ENCODE data around the gene CGB3. TPM values are rescaled to one million over a fixed set of nuclear protein-coding genes. Genes with fewer than 3 reads are reported as not detected.

CGB3 gene
- polyA plus RNA-seq, 10 donors = 0.19 to 0.54 TPM; not detected in 8

DNA sequence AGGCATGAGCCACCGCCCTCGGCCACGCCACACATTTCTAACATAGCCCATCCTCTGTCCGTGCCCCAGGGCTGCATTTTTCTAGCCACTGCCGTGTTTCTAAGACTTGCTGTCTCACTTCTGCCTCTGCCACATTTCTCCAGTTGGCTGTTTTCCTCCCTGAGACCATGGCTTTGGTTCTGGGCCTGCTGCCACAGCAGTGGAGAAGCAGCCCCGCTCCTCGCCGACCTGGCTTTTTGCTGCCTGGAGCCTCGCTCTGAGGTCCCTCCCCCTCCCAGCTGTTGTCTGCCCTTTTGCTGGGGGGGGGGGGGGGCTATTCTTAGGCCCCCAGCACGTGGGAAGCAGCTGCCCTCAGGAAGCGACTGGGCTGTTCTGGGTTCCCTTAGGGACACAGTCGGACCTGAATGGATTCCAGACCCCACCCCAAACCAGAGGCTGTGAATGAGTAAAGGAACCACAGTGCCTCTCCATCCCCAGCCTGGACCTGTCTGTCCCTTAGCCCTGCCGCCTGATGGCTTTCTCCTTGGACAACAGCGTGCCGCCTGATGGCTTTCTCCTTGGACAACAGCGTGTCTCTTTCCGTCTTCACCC lies 34.3 kb downstream of the CGB3 start:
- DNase-seq = peak; percentile 52 to 61 (median 60)

DNA sequence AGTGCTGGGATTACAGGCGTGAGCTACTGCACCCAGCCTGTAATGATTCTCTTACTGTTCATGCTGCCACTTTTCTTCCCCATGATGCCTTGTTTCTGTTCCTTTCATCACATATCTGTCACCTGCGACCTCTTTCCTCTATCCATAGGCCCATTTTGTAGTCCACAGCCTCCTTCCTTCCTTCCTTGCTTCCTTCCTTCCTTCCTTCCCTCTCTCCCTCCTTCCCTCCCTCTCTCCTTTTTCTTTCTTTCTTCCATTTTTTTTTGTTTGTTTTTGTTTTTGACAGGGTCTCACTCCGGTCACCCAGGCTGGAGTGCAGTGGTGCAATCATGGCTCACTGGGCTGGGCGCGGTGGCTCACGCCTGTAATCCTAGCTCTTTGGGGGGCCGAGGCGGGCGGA lies 35.3 kb downstream of the CGB3 start:
- DNase-seq = no peak

DNA sequence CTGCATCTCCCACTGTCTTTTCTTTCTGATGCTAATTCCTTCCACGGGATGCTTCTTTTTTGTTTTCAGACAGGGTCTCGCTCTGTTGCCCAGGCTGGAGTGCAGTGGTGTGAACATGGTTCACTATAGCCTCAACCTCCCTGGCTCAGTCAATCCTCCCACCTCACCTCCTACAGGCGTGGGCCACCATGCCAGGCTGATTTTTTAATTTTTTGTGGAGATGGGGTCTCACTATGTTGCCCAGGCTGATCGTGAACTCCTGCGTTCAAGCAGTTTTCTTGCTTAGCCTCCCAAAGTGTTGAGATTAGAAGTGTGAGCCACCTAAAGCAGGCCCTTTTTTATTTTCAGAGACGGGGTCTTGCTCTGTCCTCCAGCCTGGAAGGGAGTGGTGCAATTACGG lies 35.8 kb downstream of the CGB3 start:
- DNase-seq = no peak

DNA sequence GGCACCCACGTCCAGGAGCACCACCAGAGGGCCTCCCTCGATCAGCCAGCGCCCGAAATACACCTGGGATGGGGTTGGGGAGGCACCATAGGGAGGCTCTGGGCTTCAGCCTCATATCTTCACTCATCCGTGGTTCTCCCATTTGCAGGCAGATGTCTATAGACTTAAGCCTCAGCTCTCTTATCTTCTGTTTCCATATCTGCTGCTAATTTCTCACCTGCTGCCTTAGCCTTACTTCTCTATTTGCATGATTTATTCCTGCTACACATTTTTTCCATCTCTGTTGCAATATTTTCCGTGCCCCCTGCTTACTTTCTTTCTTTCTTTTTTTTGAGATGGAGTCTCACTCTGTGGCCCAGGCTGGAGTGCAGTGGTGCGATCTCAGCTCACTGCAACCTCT lies 36.8 kb downstream of the CGB3 start:
- DNase-seq = no peak

DNA sequence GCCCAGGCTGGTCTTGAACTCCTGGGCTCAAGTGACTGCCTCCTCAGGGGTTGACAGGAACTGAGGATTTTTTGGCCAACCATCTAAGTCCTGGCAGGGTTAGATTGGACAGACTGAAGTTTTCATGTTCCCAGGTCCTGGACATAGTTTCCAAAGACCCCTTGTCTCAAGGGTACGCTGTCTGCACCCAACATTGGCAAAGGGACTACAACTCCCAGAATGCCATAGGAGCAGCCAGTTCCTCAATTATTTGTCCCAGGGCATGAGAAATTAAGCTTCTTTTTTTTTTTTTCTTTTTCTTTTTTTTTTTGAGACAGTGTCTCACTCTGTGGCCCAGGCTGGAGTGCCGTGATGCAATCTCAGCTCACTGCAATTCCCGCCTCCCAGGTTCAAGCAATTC lies 37.9 kb downstream of the CGB3 start:
- DNase-seq = no peak

DNA sequence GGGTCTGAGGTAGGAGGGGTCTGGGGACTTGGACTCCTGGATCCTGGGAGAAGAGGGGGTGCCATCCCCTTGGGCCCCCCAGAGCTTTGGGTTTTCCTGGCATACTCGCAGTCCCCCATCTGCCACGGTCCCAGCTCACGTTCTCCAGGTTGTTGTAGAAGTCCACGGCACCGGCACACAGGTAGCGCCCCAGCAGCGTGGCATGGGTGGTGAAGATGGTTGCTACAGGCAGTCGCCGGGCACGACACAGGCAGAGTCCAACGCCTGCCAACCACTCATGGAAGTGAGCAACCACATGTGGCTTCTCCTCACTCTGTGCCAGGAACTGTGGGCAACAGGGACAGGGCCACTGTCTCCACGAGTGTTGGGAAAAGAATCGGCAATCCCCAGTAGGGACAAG lies 38.4 kb downstream of the CGB3 start:
- no peak for DNase-seq

DNA sequence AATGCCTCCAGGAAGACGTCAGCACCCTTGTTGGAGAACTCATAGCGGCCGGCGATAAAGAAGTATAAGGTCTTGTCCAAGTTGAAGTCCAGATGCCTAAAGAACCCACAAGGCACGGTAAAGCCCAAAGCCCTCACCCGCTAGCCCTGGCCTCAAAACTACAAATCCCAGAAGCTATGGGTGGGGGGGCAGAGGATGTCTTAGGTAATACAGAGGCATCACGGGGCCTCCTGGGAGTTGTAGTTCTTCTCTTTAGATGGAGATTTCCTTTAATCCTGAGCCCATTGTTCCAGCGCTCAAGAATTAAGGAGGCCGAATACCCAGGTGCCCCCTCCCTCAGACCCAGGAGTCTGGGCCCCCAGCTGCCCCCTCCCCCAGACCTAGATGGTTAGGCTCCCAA lies 41.9 kb downstream of the CGB3 start:
- no peak for DNase-seq

DNA sequence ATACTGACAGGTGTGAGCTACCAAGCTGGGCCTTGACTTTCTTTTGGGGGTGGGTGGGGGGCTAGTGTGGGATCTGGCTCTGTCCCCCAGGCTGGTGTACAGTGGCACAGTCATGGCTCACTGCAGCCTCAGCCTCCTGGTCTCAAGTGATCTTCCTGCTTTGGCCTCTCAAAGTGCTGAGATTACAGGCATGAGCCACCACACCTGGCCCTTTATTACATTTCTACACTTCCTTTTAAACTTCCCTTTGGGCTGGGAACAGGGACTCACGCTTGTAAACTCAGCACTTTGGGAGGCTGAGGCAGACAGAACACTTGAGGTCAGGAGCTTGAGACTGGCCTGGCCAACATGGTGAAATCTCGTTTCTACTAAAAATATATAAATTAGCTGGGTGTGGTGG lies 47.1 kb downstream of the CGB3 start:
- no peak for DNase-seq

DNA sequence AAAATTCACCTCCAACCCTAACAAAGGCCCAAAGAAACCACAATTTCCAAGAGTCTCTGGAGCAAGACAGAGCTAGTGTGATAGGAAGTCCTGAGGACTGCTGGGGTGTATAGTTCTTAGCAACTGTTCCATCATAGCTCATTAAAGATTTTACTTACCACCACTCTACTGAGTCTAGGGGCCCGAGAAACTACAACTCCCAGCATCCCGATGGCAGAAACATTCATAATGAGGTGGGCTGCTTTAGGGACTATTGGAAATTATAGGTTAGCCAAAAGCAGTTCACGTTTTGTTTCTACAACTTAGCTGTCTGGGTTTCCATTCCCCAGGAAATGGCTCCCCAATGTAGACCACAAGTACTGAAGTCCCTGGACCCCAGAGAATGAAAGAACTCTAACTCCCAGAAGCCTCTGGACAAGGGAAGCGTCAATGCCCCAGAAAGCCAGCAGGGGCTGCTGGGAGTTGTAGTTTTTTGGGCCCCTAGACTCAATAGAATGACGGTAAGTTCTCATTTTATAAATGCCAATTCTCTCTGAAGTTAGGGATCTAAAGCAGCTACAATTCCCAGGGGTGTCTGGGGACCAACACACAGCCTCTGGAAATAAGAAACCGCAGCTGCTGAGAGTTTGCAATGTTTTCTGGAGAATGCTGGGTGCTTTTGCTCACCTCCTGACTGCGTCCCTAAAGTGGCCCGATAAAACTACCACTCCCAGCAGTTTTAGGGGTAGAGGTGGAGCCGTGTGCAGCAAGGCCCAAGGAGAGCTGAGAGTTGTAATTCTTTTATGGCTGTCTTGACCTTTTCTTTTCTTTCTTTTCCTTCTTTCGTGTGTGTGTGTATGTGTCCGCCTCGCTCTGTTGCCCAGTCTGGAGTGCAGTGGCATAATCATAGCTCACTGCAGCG lies 47.9 kb downstream of the CGB3 start:
- DNase-seq = peak in 1 of 3 donors; percentile 66

Other genes starting within 250 kb of the CGB3 start
- 10 to 100 TPM; 19.6 to 24.3 (median 22.4) TPM for gene BCAT2, start 213.3 kb downstream of the CGB3 start, polyA plus RNA-seq (ENCODE audit: insufficient read length in 10 of 10)
- gene HSD17B14, start 187.8 kb downstream of the CGB3 start, polyA plus RNA-seq (ENCODE audit: insufficient read length in 10 of 10) = 1 to 10 TPM; 2.6 to 4.5 (median 3.2) TPM
- gene PLEKHA4, start 155.7 kb downstream of the CGB3 start, polyA plus RNA-seq (ENCODE audit: insufficient read length in 10 of 10) = 10 to 100 TPM; 23.6 to 43.5 (median 33.1) TPM
- gene PPP1R15A, start 151.9 kb downstream of the CGB3 start, polyA plus RNA-seq (ENCODE audit: insufficient read length in 10 of 10) = 10 to 100 TPM; 44.3 to 79.0 (median 62.4) TPM
- under 1 TPM in 5 of 10 donors, not detected in 5; 0.16 to 0.54 (median 0.30) TPM for gene TULP2, start 125.6 kb downstream of the CGB3 start, polyA plus RNA-seq (ENCODE audit: insufficient read length in 10 of 10)
- gene NUCB1, start 124.0 kb downstream of the CGB3 start, polyA plus RNA-seq (ENCODE audit: insufficient read length in 10 of 10) = 100 to 1,000 TPM; 118 to 190 (median 146) TPM
- under 1 TPM in 9 of 10 donors, not detected in 1; 0.15 to 0.80 (median 0.39) TPM for gene DHDH, start 90.6 kb downstream of the CGB3 start, polyA plus RNA-seq (ENCODE audit: insufficient read length in 10 of 10)
- gene BAX, start 69.5 kb downstream of the CGB3 start, polyA plus RNA-seq (ENCODE audit: insufficient read length in 10 of 10) = 10 to 100 TPM; 32.8 to 56.5 (median 42.7) TPM
- gene FTL, start 59.0 kb downstream of the CGB3 start, polyA plus RNA-seq (ENCODE audit: insufficient read length in 10 of 10) = 100 to 1,000 TPM; 520 to 975 (median 659) TPM
- 100 to 1,000 TPM in 2 of 10 donors, 10 to 100 TPM in 8; 52.5 to 103 (median 84.0) TPM for gene GYS1, start 31.0 kb downstream of the CGB3 start, polyA plus RNA-seq (ENCODE audit: insufficient read length in 10 of 10)
- gene RUVBL2, start 30.4 kb downstream of the CGB3 start, polyA plus RNA-seq (ENCODE audit: insufficient read length in 10 of 10) = 10 to 100 TPM; 43.8 to 73.4 (median 52.0) TPM
- under 1 TPM in 1 of 10 donors, not detected in 9; 0.34 TPM for gene LHB, start 7.2 kb downstream of the CGB3 start, polyA plus RNA-seq (ENCODE audit: insufficient read length in 10 of 10)
- under 1 TPM in 1 of 10 donors, not detected in 9; 0.49 TPM for gene CGB2, start 7.6 kb upstream of the CGB3 start, polyA plus RNA-seq (ENCODE audit: insufficient read length in 10 of 10)
- gene CGB1, start 12.6 kb upstream of the CGB3 start, polyA plus RNA-seq (ENCODE audit: insufficient read length in 10 of 10) = under 1 TPM in 1 of 10 donors, not detected in 9; 0.90 TPM
- 1 to 10 TPM in 4 of 10 donors, under 1 TPM in 1, not detected in 5; 0.44 to 2.1 (median 1.5) TPM for gene CGB5, start 19.5 kb upstream of the CGB3 start, polyA plus RNA-seq (ENCODE audit: insufficient read length in 10 of 10)
- gene CGB8, start 24.8 kb upstream of the CGB3 start, polyA plus RNA-seq (ENCODE audit: insufficient read length in 10 of 10) = 1 to 10 TPM in 2 of 10 donors, under 1 TPM in 3, not detected in 5; 0.40 to 1.6 (median 0.82) TPM
- gene CGB7, start 33.4 kb upstream of the CGB3 start, polyA plus RNA-seq (ENCODE audit: insufficient read length in 10 of 10) = 1 to 10 TPM in 3 of 10 donors, under 1 TPM in 7; 0.50 to 1.5 (median 0.66) TPM
- gene NTF4, start 40.5 kb upstream of the CGB3 start, polyA plus RNA-seq (ENCODE audit: insufficient read length in 10 of 10) = 1 to 10 TPM; 2.4 to 5.8 (median 3.8) TPM
- gene KCNA7, start 48.4 kb upstream of the CGB3 start, polyA plus RNA-seq (ENCODE audit: insufficient read length in 10 of 10) = 1 to 10 TPM; 3.3 to 9.4 (median 7.1) TPM
- 100 to 1,000 TPM; 136 to 261 (median 187) TPM for gene SNRNP70, start 61.1 kb upstream of the CGB3 start, polyA plus RNA-seq (ENCODE audit: insufficient read length in 10 of 10)
- gene LIN7B, start 90.0 kb upstream of the CGB3 start, polyA plus RNA-seq (ENCODE audit: insufficient read length in 10 of 10) = 10 to 100 TPM in 4 of 10 donors, 1 to 10 TPM in 6; 8.1 to 14.5 (median 9.8) TPM
- 1 to 10 TPM in 1 of 10 donors, under 1 TPM in 7, not detected in 2; 0.26 to 1.4 (median 0.64) TPM for gene C19orf73, start 94.8 kb upstream of the CGB3 start, polyA plus RNA-seq (ENCODE audit: insufficient read length in 10 of 10)
- gene PPFIA3, start 95.2 kb upstream of the CGB3 start, polyA plus RNA-seq (ENCODE audit: insufficient read length in 10 of 10) = 10 to 100 TPM in 1 of 10 donors, 1 to 10 TPM in 9; 3.4 to 11.9 (median 6.6) TPM
- gene HRC, start 131.1 kb upstream of the CGB3 start, polyA plus RNA-seq (ENCODE audit: insufficient read length in 10 of 10) = 100 to 1,000 TPM in 9 of 10 donors, 10 to 100 TPM in 1; 77.6 to 154 (median 138) TPM
- 10 to 100 TPM; 16.8 to 66.3 (median 31.4) TPM for gene TRPM4, start 133.5 kb upstream of the CGB3 start, polyA plus RNA-seq (ENCODE audit: insufficient read length in 10 of 10)

All from muscle of back (tissue), 11 donors.